WTC11 (cell line): Measurements from ENCODE around the gene JMJD8. TPM values are rescaled to one million over a fixed set of nuclear protein-coding genes. Genes with fewer than 3 reads are reported as not detected.
A peak's percentile ranks its signal among the peaks of the same experiment; 100 is the strongest.

Experiments
- ATAC-seq: fragments of 200-7000 bp; cut with Tn5 transposase; 2 replicates; pipeline ENCODE4 v1.10.0; 2021; ENCODE audit warnings: mild to moderate bottlenecking, moderate library complexity
- CTCF ChIA-PET: fragments of 300-600 bp; sonication (Branson Sonifier 250); formaldehyde crosslinking; loops from one replicate; lab custom pipeline; 2021; ENCODE audit warnings: antibody characterized with exemption; lab: Charles Lee
- POLR2A ChIA-PET: fragments of 350-600 bp; sonication (Branson Sonifier 250); formaldehyde crosslinking; loops from one replicate; lab custom pipeline; 2021; ENCODE audit warnings: antibody characterized with exemption; lab: Charles Lee
- DNase-seq: peaks from one replicate; pipeline ENCODE4 v3.0.0; 2021; ENCODE audit warnings: low spot score
- H3K27ac Mint-ChIP-seq: 2 replicates; pipeline ENCODE4 v1.8.0; 2021; ENCODE audit warnings: mixed read lengths
- H3K27me3 Mint-ChIP-seq: 2 replicates; pipeline ENCODE4 v1.8.0; 2021; ENCODE audit warnings: low read depth, mild to moderate bottlenecking, moderate library complexity, mixed read lengths
- H3K36me3 Mint-ChIP-seq: 2 replicates; pipeline ENCODE4 v1.8.0; 2021; ENCODE audit warnings: mixed read lengths
- H3K4me1 Mint-ChIP-seq: 2 replicates; pipeline ENCODE4 v1.8.0; 2022; ENCODE audit warnings: mixed read lengths
- H3K4me3 Mint-ChIP-seq: 2 replicates; pipeline ENCODE4 v1.8.0; 2021; ENCODE audit warnings: mild to moderate bottlenecking, moderate library complexity, mixed read lengths
- H3K9me3 Mint-ChIP-seq: 2 replicates; pipeline ENCODE4 v1.8.0; 2021; ENCODE audit warnings: mixed read lengths
- CBFB ChIP-seq: sonication (generic); formaldehyde crosslinking; IDR thresholded peaks from 2 replicates; pipeline ENCODE4 v1.8.1; 2022; ENCODE audit warnings: mild to moderate bottlenecking, low read depth, missing genetic modification reagents
- ESRRA ChIP-seq: sonication (generic); formaldehyde crosslinking; IDR thresholded peaks from 2 replicates; pipeline ENCODE4 v1.8.1; 2022; ENCODE audit warnings: mild to moderate bottlenecking, missing genetic modification reagents, borderline replicate concordance
- GTF2I ChIP-seq: fragments of 250-450 bp; sonication (Bioruptor Pico); conservative IDR thresholded peaks from 2 replicates; pipeline ENCODE4 v1.4.0; 2021; ENCODE audit warnings: mild to moderate bottlenecking
- HMGA2 ChIP-seq: fragments of 250-450 bp; sonication (Bioruptor Pico); IDR thresholded peaks from 2 replicates; pipeline ENCODE4 v1.4.0; 2021; ENCODE audit warnings: mild to moderate bottlenecking, moderate library complexity
- MYBL2 ChIP-seq: sonication (generic); formaldehyde crosslinking; IDR thresholded peaks from 2 replicates; pipeline ENCODE4 v1.8.1; 2023; ENCODE audit warnings: mild to moderate bottlenecking, moderate library complexity, missing genetic modification reagents
- NFYB ChIP-seq: sonication (generic); formaldehyde crosslinking; conservative IDR thresholded peaks from 2 replicates; pipeline ENCODE4 v1.8.0; 2022; ENCODE audit warnings: low read depth, missing genetic modification reagents
- NR1H2 ChIP-seq: sonication (generic); formaldehyde crosslinking; IDR thresholded peaks from 2 replicates; pipeline ENCODE4 v1.9.0; 2021; ENCODE audit warnings: mild to moderate bottlenecking, moderate library complexity, missing genetic modification reagents
- OVOL2 ChIP-seq: fragments of 250-450 bp; sonication (Bioruptor Pico); IDR thresholded peaks from 2 replicates; pipeline ENCODE4 v1.9.0; 2021; ENCODE audit warnings: mild to moderate bottlenecking, borderline replicate concordance
- RELA ChIP-seq: sonication (generic); formaldehyde crosslinking; IDR thresholded peaks from 2 replicates; pipeline ENCODE4 v1.8.1; 2022; ENCODE audit warnings: missing genetic modification reagents, mild to moderate bottlenecking, borderline replicate concordance
- SP1 ChIP-seq: sonication (generic); formaldehyde crosslinking; conservative IDR thresholded peaks from 2 replicates; pipeline ENCODE4 v1.8.1; 2022; ENCODE audit warnings: missing genetic modification reagents
- TEAD1 ChIP-seq: sonication (generic); formaldehyde crosslinking; IDR thresholded peaks from 2 replicates; pipeline ENCODE4 v1.8.0; 2022; ENCODE audit warnings: mild to moderate bottlenecking, missing genetic modification reagents
- ZNF138 ChIP-seq: sonication (generic); formaldehyde crosslinking; conservative IDR thresholded peaks from 2 replicates; pipeline ENCODE4 v1.8.1; 2022; ENCODE audit warnings: mild to moderate bottlenecking, moderate library complexity, missing genetic modification reagents
- ZNF232 ChIP-seq: sonication (generic); formaldehyde crosslinking; IDR thresholded peaks from 2 replicates; pipeline ENCODE4 v1.8.0; 2022; ENCODE audit warnings: mild to moderate bottlenecking, missing genetic modification reagents
- ZNF317 ChIP-seq: sonication (generic); formaldehyde crosslinking; IDR thresholded peaks from 2 replicates; pipeline ENCODE4 v1.8.1; 2023; ENCODE audit warnings: low read depth, mild to moderate bottlenecking, moderate library complexity, missing genetic modification reagents, borderline replicate concordance
- total RNA-seq: library from RNA; stranded (reverse); gene quantifications from 3 replicates; pipeline ENCODE4 v1.2.3, GENCODE V29; 2021
- TF ChIP-seq, protein P1 (sequence below): sonication (generic); formaldehyde crosslinking; IDR thresholded peaks from 2 replicates; pipeline ENCODE4 v1.8.1; 2023; ENCODE audit warnings: mild to moderate bottlenecking, missing genetic modification reagents, borderline replicate concordance
- TF ChIP-seq, protein P2 (sequence below): sonication (generic); formaldehyde crosslinking; IDR thresholded peaks from 2 replicates; pipeline ENCODE4 v1.8.0; 2022; ENCODE audit warnings: mild to moderate bottlenecking, missing genetic modification reagents
- TF ChIP-seq, protein P3 (sequence below): sonication (generic); formaldehyde crosslinking; IDR thresholded peaks from 2 replicates; pipeline ENCODE4 v1.8.1; 2022; ENCODE audit warnings: missing genetic modification reagents, borderline replicate concordance
- TF ChIP-seq, protein P4 (sequence below): sonication (generic); formaldehyde crosslinking; IDR thresholded peaks from 2 replicates; pipeline ENCODE4 v1.8.1; 2023; ENCODE audit warnings: mild to moderate bottlenecking, missing genetic modification reagents

Gene JMJD8
- total RNA-seq, 1 experiment from 2014 or later = 61.2 TPM

DNA sequence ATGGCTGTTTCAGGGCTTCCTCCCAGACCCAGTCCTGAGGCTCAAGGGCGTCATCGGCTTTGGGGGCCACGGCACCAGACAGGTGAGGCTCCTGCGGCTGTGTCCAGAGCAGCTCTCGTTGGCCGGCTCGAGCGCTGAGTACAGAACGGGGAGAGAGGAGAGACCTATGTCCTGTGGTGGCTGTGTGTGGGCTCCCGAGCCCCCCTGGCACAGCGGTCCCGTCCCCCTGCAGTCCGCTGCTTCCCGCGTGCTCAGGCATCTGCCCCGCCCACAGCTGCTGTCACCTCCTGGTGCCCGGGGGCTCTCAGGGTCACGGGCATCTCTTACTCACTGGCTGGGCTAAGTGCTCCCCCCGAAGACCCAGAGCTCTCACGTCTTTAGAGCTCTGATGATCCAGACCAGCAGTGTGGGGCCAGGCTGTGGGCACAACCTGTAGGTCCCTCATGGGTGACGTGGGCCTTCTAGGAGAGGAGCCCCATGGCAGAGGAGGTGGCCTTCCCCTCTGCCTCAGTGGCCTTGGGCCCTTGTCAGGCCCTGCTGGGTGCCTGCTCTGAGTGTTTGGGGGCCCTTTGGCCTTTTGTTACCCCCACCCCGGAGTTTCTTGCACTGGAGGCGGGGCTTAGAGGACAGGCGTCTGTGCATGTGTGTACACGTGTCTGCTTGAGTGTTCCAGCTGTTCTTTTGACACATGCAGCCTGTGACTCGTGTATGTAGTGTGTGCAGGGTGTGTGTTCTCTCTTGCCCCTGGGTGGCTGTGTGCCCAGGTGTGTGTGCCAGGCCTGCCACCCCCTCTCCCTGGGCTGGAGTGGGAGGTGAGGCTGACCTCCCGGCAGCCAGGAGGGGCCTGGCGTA is 31.5 kb downstream of the JMJD8 start:
- H3K27me3 Mint-ChIP-seq = no peaks in the 10 kb centered on the region
- H3K36me3 Mint-ChIP-seq = no peaks in the 10 kb centered on the region
- POLR2A ChIA-PET = interaction anchor here (0.7 to 1.0 kb wide), 2 partner anchors 14 to 67 kb away, joined by 3 read pairs; no protein-coding TSS in a partner anchor
- H3K27ac Mint-ChIP-seq = no peak overlapping the region
- TF ChIP-seq MYBL2 (CRISPR knock-in tag) (no peak), ZNF232 (CRISPR knock-in tag) (no peak), GTF2I (CRISPR knock-in tag) (no peak), SP1 (no peak), NFYB (CRISPR knock-in tag) (no peak), NR1H2 (CRISPR knock-in tag) (no peak), CBFB (CRISPR knock-in tag) (no peak), HMGA2 (CRISPR knock-in tag) (no peak), ZNF317 (CRISPR knock-in tag) (no peak)
- TF ChIP-seq, protein P1, sequence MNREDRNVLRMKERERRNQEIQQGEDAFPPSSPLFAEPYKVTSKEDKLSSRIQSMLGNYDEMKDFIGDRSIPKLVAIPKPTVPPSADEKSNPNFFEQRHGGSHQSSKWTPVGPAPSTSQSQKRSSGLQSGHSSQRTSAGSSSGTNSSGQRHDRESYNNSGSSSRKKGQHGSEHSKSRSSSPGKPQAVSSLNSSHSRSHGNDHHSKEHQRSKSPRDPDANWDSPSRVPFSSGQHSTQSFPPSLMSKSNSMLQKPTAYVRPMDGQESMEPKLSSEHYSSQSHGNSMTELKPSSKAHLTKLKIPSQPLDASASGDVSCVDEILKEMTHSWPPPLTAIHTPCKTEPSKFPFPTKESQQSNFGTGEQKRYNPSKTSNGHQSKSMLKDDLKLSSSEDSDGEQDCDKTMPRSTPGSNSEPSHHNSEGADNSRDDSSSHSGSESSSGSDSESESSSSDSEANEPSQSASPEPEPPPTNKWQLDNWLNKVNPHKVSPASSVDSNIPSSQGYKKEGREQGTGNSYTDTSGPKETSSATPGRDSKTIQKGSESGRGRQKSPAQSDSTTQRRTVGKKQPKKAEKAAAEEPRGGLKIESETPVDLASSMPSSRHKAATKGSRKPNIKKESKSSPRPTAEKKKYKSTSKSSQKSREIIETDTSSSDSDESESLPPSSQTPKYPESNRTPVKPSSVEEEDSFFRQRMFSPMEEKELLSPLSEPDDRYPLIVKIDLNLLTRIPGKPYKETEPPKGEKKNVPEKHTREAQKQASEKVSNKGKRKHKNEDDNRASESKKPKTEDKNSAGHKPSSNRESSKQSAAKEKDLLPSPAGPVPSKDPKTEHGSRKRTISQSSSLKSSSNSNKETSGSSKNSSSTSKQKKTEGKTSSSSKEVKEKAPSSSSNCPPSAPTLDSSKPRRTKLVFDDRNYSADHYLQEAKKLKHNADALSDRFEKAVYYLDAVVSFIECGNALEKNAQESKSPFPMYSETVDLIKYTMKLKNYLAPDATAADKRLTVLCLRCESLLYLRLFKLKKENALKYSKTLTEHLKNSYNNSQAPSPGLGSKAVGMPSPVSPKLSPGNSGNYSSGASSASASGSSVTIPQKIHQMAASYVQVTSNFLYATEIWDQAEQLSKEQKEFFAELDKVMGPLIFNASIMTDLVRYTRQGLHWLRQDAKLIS = no peak
- H3K9me3 Mint-ChIP-seq = no peaks in the 10 kb centered on the region
- 0 out of 2 replicates have a peak, but pooled peaks cover 2% of the 10 kb centered on the region for H3K4me1 Mint-ChIP-seq
- CTCF ChIA-PET = interaction anchor here (1.0 to 6.4 kb wide), 3 partner anchors 7 to 34 kb away, joined by 3 to 54 read pairs (median 3); no protein-coding TSS in a partner anchor
- no peak overlapping the region for H3K4me3 Mint-ChIP-seq
- no peak for ATAC-seq
- no peak for DNase-seq

DNA sequence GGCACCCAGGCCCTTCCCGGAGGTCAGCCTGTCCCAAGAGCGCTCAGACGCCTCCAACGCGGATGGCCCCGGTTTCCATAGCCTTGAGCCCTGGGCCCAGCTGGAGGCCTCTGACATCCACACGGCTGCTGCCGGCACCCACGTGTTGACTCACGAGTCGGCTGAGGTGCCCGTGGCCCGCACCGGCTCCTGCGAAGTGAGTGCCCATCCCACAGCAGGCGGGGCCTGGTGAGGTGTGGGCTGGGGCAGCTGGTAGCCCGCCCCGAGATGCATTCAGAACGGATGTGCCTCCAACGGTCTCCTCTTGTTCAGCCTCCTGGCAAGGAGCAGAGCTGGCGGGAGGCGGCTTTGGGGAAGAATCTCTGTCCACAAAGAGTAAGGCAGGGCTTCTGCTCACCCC is 32.3 kb downstream of the JMJD8 start:
- Mint-ChIP-seq H3K4me3 (no peak overlapping the region; the same call in 1 of the 2 replicates), H3K36me3 (no peaks in the 10 kb centered on the region), H3K9me3 (no peaks in the 10 kb centered on the region), H3K27me3 (no peaks in the 10 kb centered on the region), H3K4me1 (0 out of 2 replicates have a peak, but pooled peaks cover 2% of the 10 kb centered on the region), H3K27ac (no peak overlapping the region)
- CTCF ChIA-PET = interaction anchor here (1.1 to 6.4 kb wide), 2 partner anchors 8 to 34 kb away, joined by 3 to 54 read pairs; no protein-coding TSS in a partner anchor
- DNase-seq (no peak), ATAC-seq (no peak)
- TF ChIP-seq RELA (no peak), TEAD1 (CRISPR knock-in tag) (no peak), HMGA2 (CRISPR knock-in tag) (no peak)
- TF ChIP-seq, protein P2, sequence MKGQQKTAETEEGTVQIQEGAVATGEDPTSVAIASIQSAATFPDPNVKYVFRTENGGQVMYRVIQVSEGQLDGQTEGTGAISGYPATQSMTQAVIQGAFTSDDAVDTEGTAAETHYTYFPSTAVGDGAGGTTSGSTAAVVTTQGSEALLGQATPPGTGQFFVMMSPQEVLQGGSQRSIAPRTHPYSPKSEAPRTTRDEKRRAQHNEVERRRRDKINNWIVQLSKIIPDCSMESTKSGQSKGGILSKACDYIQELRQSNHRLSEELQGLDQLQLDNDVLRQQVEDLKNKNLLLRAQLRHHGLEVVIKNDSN (CRISPR knock-in tag) = no peak
- TF ChIP-seq, protein P3, sequence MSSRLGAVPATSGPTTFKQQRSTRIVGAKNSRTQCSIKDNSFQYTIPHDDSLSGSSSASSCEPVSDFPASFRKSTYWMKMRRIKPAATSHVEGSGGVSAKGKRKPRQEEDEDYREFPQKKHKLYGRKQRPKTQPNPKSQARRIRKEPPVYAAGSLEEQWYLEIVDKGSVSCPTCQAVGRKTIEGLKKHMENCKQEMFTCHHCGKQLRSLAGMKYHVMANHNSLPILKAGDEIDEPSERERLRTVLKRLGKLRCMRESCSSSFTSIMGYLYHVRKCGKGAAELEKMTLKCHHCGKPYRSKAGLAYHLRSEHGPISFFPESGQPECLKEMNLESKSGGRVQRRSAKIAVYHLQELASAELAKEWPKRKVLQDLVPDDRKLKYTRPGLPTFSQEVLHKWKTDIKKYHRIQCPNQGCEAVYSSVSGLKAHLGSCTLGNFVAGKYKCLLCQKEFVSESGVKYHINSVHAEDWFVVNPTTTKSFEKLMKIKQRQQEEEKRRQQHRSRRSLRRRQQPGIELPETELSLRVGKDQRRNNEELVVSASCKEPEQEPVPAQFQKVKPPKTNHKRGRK = no peak
- POLR2A ChIA-PET = interaction anchor here (0.7 to 1.0 kb wide), 2 partner anchors 14 to 68 kb away, joined by 3 read pairs; no protein-coding TSS in a partner anchor

DNA sequence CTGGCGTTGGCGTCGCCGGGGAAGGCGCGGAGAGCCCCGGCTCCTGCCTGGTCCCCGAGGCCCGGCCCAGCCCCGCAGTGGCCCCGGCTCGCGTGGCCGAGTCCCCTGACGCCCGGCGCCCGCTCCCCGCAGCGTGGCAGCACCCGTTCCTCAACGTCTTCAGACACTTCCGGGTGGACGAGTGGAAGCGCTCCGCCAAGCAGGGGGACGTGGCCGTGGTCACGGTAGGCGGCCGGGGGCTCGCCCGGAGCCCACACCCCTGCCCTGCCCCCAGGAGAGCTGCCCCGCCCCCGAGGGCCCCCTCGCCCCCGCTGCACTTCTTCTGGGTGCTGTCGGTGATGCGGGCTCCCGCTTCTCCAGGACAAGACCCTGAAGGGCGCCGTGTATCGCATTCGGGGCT is 34.5 kb downstream of the JMJD8 start:
- CTCF ChIA-PET = interaction anchor here (0.6 to 6.4 kb wide), 17 partner anchors 10 to 258 kb away, joined by 3 to 54 read pairs (median 5); partner anchors contain the start of genes CHTF18, METTL26, RAB40C and RHBDL1
- Mint-ChIP-seq H3K4me3 (peak overlapping the region; percentile 64), H3K27ac (no peak overlapping the region), H3K4me1 (peaks cover 5% of the 10 kb centered on the region; the same call in 1 of the 2 replicates), H3K9me3 (no peaks in the 10 kb centered on the region), H3K36me3 (no peaks in the 10 kb centered on the region), H3K27me3 (no peaks in the 10 kb centered on the region)
- no peak for TF ChIP-seq OVOL2 (CRISPR knock-in tag)
- TF ChIP-seq ESRRA (CRISPR knock-in tag) = no peak
- no peak for TF ChIP-seq ZNF138 (CRISPR knock-in tag)
- TF ChIP-seq, protein P4, sequence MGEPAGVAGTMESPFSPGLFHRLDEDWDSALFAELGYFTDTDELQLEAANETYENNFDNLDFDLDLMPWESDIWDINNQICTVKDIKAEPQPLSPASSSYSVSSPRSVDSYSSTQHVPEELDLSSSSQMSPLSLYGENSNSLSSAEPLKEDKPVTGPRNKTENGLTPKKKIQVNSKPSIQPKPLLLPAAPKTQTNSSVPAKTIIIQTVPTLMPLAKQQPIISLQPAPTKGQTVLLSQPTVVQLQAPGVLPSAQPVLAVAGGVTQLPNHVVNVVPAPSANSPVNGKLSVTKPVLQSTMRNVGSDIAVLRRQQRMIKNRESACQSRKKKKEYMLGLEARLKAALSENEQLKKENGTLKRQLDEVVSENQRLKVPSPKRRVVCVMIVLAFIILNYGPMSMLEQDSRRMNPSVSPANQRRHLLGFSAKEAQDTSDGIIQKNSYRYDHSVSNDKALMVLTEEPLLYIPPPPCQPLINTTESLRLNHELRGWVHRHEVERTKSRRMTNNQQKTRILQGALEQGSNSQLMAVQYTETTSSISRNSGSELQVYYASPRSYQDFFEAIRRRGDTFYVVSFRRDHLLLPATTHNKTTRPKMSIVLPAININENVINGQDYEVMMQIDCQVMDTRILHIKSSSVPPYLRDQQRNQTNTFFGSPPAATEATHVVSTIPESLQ = no peak
- TF ChIP-seq CBFB (CRISPR knock-in tag) = no peak
- DNase-seq (no peak), ATAC-seq (no peak)
- POLR2A ChIA-PET = interaction anchor here (0.8 kb wide), 2 partner anchors 11 to 12 kb away, joined by 3 read pairs; no protein-coding TSS in a partner anchor
